Heart left ventricle (tissue), 16 donors: ENCODE results near the gene IFT122. TPM values are rescaled to one million over a fixed set of nuclear protein-coding genes. Genes with fewer than 3 reads are reported as not detected.
A peak's percentile ranks its signal among the peaks of the same experiment; 100 is the strongest.

Experiments used
- ATAC-seq, 4 donors: fragments of 200-7000 bp; cut with Tn5 transposase; one replicate each; pipeline ENCODE4 v1.9.1; 2020 to 2022; ENCODE audit warnings: moderate library complexity in 4 of 4, mild to moderate bottlenecking in 3 of 4, moderate number of reproducible peaks in 1 of 4
- DNase-seq, 5 donors: peaks; one replicate each; pipeline ENCODE4 v3.0.0-alpha.2; 2020
- H3K27ac ChIP-seq, 12 donors: fragments of 200-600 bp; sonication (generic) in 4 of 12; one replicate each; pipeline versions ENCODE4 v1.5.0 to v1.8.0; 2016 to 2022; ENCODE audit warnings: mild to moderate bottlenecking in 2 of 12
- H3K27me3 ChIP-seq, 9 donors: fragments of 200-600 bp; sonication (generic) in 2 of 9; one replicate each; pipeline versions ENCODE4 v1.5.1 to v1.8.0; 2016 to 2022; ENCODE audit warnings: mild to moderate bottlenecking in 3 of 9
- H3K36me3 ChIP-seq, 9 donors: fragments of 200-600 bp; sonication (generic) in 2 of 9; one replicate each; pipeline versions ENCODE4 v1.5.0 to v1.8.0; 2018 to 2022; ENCODE audit warnings: mild to moderate bottlenecking in 2 of 9
- H3K4me1 ChIP-seq, 12 donors: fragments of 200-600 bp; sonication (generic) in 4 of 12; one replicate each; pipeline versions ENCODE4 v1.5.0 to v1.8.0; 2016 to 2022; ENCODE audit warnings: mild to moderate bottlenecking in 3 of 12
- H3K4me3 ChIP-seq, 12 donors: fragments of 200-600 bp; sonication (generic) in 4 of 12; one replicate each; pipeline versions ENCODE4 v1.5.0 to v1.8.0; 2017 to 2022; ENCODE audit warnings: mild to moderate bottlenecking in 9 of 12, moderate library complexity in 4 of 12
- H3K9me3 ChIP-seq, 12 donors: fragments of 200-600 bp; sonication (generic) in 4 of 12; one replicate each; pipeline versions ENCODE4 v1.5.0 to v1.8.0; 2016 to 2022; ENCODE audit warnings: mild to moderate bottlenecking in 1 of 12
- POLR2A ChIP-seq, 2 donors: fragments of 450-650 bp; IDR thresholded peaks; one replicate each; pipeline ENCODE4 v1.6.1; 2017; ENCODE audit warnings: antibody characterized with exemption in 2 of 2, mild to moderate bottlenecking in 2 of 2, moderate library complexity in 2 of 2
- WGBS, 4 donors: extraction: QIAGEN DNeasy Blood & Tissue Kit in 2 of 4; methylation state at CpG; one replicate each; pipeline versions ENCODE4 v1.1.5 to v1.1.7; 2013 to 2018; 5-methylcytosine and 5-hydroxymethylcytosine counted together
- intact Hi-C, 10 donors: fragments of 100-400 bp; cut with DNase I; formaldehyde crosslinking; loops; one replicate each; pipeline versions ENCODE4 v1.11.1 to v1.14.2; 2022
- polyA plus RNA-seq, 2 donors: library from polyadenylated mRNA; stranded (reverse); fragments of 200-250 nt; gene quantifications; one replicate each; pipeline ENCODE4 v1.2.3, GENCODE V29; 2013
- total RNA-seq, 9 donors: library from RNA; depleted of rRNA in 2 of 9; stranded (reverse); fragments of >200 nt in 2 of 9; fragmentation: NEBNext Ultra II Directional in 3 of 9; extraction: Animal tissue kit (Norgen Biotek cat#: 25700) in 3 of 9; gene quantifications; one replicate each; pipeline versions ENCODE4 v1.1.0 to v1.2.4, GENCODE V29; 2016 to 2023
- TF ChIP-seq, protein P1 (sequence below), 12 donors: fragments of 200-600 bp; sonication (generic) in 4 of 12; IDR thresholded peaks; one replicate each; pipeline versions ENCODE4 v1.5.0 to v1.8.0; 2018 to 2022; ENCODE audit warnings: antibody characterized with exemption in 12 of 12, mild to moderate bottlenecking in 5 of 12
- donor health status: ischemic (EF 13 %, LVEDD 7.1; RV severe dilation, severe dysfunction).
- donor health status: healthy with polysubstance abuse.
- donor health status: DM: no; HTN: yes; CAD: no.
- donor health status: DM: no; HTN: no; CAD: no.
- donor health status: ischemic (EF 25% LVEDD 6.9; RV normal size, moderate dysfunction).
- donor health status: ischemic (EF 25% LVEDD 5.7; RV mildly dilated, moderate dysfunction).
- donor health status: healthy.
- donor health status: DM: yes; HTN: yes; CAD: no.
- donor health status: ischemic (EF 35%, LVEDD 5.7; RV mildly dilated, moderate dysfunction).
- donor health status: nonischemic (EF 11% LVEDD 7.7; RV severe dilation, severe dysfunction).
- donor health status: DM: yes; HTN: yes; CAD: no.
- donor health status: PGD.
- donor health status: ischemic (EF 29% LVEDD 5.4; RV normal size, mild dysfunction).
- donor health status: nonischemic (EF 23%, LVEDD 6.1; RV moderate dilation, normal function).

IFT122 gene
- total and polyA plus RNA-seq, 11 donors = 7.2 to 34.2 (median 16.6) TPM

DNA sequence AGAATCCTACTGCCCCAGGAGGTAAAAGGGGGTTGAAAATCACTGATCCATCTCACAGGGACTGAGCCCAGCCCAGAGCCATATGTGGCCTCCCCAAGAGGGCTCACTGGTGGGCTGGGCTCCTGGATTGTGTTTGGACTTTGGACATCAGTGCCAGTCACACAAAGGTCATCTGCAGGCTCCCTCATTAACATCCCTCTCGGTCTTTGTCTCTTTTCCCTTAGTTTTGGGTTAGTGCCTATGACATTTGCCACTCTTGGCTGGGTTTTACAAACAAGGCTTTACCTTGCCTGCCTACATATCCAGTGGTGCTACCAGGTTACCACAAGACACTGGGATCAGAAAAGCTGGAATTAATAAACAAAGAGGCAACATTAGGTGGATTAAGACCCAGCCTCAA is 27.9 kb downstream of the IFT122 start:
- Histone ChIP-seq H3K9me3 (no peaks in the 10 kb centered on the region), H3K36me3 (peaks cover 0 to 55% (median 30%) of the 10 kb centered on the region in 9 donors), H3K4me1 (peaks cover 0 to 23% (median 13%) of the 10 kb centered on the region in 12 donors), H3K27ac (peak overlapping the region in 4 of 12 donors; percentile 56 to 86 (median 66)), H3K27me3 (no peaks in the 10 kb centered on the region), H3K4me3 (no peak overlapping the region)
- no peak for DNase-seq
- WGBS, 4 donors = 67 to 95% (median 87%) methylated on average over 1 of the region's 1 CpG
- TF ChIP-seq POLR2A (IDR thresholded peaks at IDR 0.05) = no peak
- TF ChIP-seq, protein P1, sequence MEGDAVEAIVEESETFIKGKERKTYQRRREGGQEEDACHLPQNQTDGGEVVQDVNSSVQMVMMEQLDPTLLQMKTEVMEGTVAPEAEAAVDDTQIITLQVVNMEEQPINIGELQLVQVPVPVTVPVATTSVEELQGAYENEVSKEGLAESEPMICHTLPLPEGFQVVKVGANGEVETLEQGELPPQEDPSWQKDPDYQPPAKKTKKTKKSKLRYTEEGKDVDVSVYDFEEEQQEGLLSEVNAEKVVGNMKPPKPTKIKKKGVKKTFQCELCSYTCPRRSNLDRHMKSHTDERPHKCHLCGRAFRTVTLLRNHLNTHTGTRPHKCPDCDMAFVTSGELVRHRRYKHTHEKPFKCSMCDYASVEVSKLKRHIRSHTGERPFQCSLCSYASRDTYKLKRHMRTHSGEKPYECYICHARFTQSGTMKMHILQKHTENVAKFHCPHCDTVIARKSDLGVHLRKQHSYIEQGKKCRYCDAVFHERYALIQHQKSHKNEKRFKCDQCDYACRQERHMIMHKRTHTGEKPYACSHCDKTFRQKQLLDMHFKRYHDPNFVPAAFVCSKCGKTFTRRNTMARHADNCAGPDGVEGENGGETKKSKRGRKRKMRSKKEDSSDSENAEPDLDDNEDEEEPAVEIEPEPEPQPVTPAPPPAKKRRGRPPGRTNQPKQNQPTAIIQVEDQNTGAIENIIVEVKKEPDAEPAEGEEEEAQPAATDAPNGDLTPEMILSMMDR (IDR thresholded peaks at IDR 0.05) = no peak
- no peak for ATAC-seq
- intact Hi-C loops = no loop called here

DNA sequence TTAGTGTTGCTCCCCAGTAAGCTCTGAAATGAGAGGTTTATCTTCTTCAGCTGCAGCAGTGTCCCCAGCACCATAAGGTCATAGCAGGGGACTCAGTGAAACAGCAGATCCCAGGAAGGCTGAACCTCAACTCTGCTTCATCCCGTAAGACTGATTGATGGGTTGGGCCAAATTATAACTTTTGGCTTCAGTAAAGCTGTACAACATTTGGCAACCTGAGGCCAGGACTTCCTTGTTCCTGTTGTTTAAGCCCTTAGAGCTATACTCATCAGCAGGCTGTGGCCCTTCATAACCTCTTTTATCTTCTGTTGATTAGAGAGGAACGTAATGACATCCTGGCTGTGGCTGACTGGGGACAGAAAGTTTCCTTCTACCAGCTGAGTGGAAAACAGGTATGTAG is 29.0 kb downstream of the IFT122 start:
- H3K4me3 ChIP-seq = no peak overlapping the region
- intact Hi-C loops = no loop called here
- H3K27ac ChIP-seq = peak overlapping the region; percentile 31 to 86 (median 64)
- no peaks in the 10 kb centered on the region for H3K9me3 ChIP-seq
- ATAC-seq (peak; percentile 93 to 95 (median 94)), DNase-seq (peak in 3 of 5 donors; percentile 25 to 66 (median 26))
- peaks cover 0 to 45% (median 21%) of the 10 kb centered on the region in 9 donors for H3K36me3 ChIP-seq
- H3K27me3 ChIP-seq = no peaks in the 10 kb centered on the region
- TF ChIP-seq, protein P1 (IDR thresholded peaks at IDR 0.05) = no peak
- TF ChIP-seq POLR2A (IDR thresholded peaks at IDR 0.05) = no peak
- 17 to 29% (median 21%) methylated on average over 2 of the region's 2 CpGs for WGBS, 4 donors
- peaks cover 0 to 21% (median 13%) of the 10 kb centered on the region in 12 donors for H3K4me1 ChIP-seq

DNA sequence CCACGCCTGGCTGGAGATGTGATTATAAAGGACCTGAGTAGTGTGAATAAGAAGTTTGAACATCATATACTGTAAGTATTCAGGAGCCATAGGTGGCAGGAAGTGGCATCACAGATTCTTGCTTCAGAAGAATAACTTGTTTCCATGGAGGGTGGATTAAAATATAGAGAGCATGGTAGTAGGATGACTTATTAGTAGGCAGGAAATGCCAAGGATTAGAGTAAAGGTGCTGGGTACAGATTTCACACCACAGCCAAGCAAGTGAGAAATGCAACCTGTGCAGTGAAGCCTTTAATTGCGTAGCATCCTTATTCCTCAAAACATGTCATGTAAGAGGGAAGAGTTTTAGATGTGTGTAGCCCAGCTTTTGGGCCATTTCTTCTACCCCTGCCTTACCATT is 30.8 kb downstream of the IFT122 start:
- no peak overlapping the region for H3K4me3 ChIP-seq
- H3K4me1 ChIP-seq = peaks cover 0 to 21% (median 13%) of the 10 kb centered on the region in 12 donors
- intact Hi-C loops = loop anchor here in 1 of 10 donors (10.0 kb wide), 1 partner anchor 86 kb away; no protein-coding TSS in a partner anchor
- no peak for DNase-seq
- H3K9me3 ChIP-seq = no peaks in the 10 kb centered on the region
- whole genome bisulfite sequencing, 4 donors = 91 to 99% (median 97%) methylated on average over 2 of the region's 2 CpGs
- no peak for ATAC-seq
- TF ChIP-seq, protein P1 (IDR thresholded peaks at IDR 0.05) = no peak
- TF ChIP-seq POLR2A (IDR thresholded peaks at IDR 0.05) = no peak
- H3K27me3 ChIP-seq = no peaks in the 10 kb centered on the region
- H3K36me3 ChIP-seq = peaks cover 0 to 40% (median 21%) of the 10 kb centered on the region in 9 donors
- H3K27ac ChIP-seq = no peak overlapping the region

DNA sequence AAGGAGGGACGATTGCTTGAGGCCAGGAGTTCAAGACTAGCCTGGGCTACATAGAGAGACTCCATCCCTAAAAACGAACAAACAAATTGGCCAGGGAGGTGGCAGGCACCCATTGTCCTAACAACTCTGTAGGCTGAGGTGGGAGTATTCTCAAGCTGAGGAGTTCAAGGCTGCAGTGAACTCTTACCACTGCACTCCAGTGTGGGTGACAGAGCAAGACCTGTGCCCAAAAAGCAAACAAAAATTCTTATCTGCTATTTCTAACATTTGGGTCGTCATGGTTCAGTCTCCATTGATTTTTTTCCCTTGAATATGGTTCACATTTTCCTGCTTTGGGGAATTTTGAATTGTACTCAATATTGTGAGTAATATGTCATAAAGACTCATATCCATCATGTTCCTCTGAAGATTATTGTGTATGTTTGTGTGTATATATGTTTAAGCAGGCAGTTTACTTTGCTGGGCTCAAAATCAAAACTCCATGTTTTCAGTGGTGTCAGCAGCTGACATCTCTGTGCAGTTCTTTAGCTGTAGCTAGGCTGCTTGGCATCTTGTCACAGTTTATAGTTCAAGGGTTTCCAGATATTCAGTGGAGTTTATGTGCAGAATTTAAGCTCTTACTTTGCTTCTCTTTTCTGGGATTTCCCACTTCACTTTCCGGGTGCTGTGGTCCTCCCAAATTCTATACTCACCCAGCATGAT is 33.2 kb downstream of the IFT122 start:
- intact Hi-C loops = loop anchor here in 1 of 10 donors (10.0 kb wide), 1 partner anchor 88 kb away; no protein-coding TSS in a partner anchor
- DNase-seq = no peak
- TF ChIP-seq POLR2A (IDR thresholded peaks at IDR 0.05) = no peak
- TF ChIP-seq, protein P1 (IDR thresholded peaks at IDR 0.05) = no peak
- H3K4me1 ChIP-seq = peaks cover 0 to 18% (median 13%) of the 10 kb centered on the region in 12 donors
- no peak overlapping the region for H3K27ac ChIP-seq
- no peak for ATAC-seq
- no peaks in the 10 kb centered on the region for H3K27me3 ChIP-seq
- H3K4me3 ChIP-seq = no peak overlapping the region
- 87 to 96% (median 93%) methylated on average over 4 of the region's 4 CpGs for WGBS, 4 donors
- H3K9me3 ChIP-seq = no peaks in the 10 kb centered on the region
- H3K36me3 ChIP-seq = peaks cover 0 to 59% (median 43%) of the 10 kb centered on the region in 9 donors
